ENCODE measurements around the gene LEMD3.

LEMD3 gene

GRCh38 chr12:65292241-65292640 is 122.9 kb downstream of the LEMD3 start:
- no peak for TF ChIP-seq POLR2AphosphoS5 (IDR thresholded peaks at IDR 0.05; ENCODE audit: low read depth, low read length)
- no peak for TF ChIP-seq REST (IDR thresholded peaks at IDR 0.05; ENCODE audit: insufficient read depth in 1 of 2, low read depth in 2 of 2, low read length in 2 of 2)
- TF ChIP-seq TAF1 (IDR thresholded peaks at IDR 0.05; ENCODE audit: borderline replicate concordance, insufficient read depth, low read length) = no peak
- no peak for TF ChIP-seq FOXP2 (optimal IDR thresholded peaks at IDR 0.05; ENCODE audit: borderline replicate concordance, extremely low read depth, extremely low read length, insufficient read depth)
- TF ChIP-seq SIN3A (IDR thresholded peaks at IDR 0.05; ENCODE audit: borderline replicate concordance, insufficient read depth, low read length) = no peak

- no peak for TF ChIP-seq FOXP2 (optimal IDR thresholded peaks at IDR 0.05; ENCODE audit: borderline replicate concordance, extremely low read depth, extremely low read length, insufficient read depth)
- no peak for TF ChIP-seq REST (IDR thresholded peaks at IDR 0.05; ENCODE audit: insufficient read depth in 1 of 2, low read depth in 2 of 2, low read length in 2 of 2)
- no peak for TF ChIP-seq POLR2AphosphoS5 (IDR thresholded peaks at IDR 0.05; ENCODE audit: low read depth, low read length)
- TF ChIP-seq TAF1 (IDR thresholded peaks at IDR 0.05; ENCODE audit: borderline replicate concordance, insufficient read depth, low read length) = no peak
- no peak for TF ChIP-seq SIN3A (IDR thresholded peaks at IDR 0.05; ENCODE audit: borderline replicate concordance, insufficient read depth, low read length)
These were observed 124.4 kb downstream of the LEMD3 start for GRCh38 chr12:65293735-65294134.

GRCh38 chr12:65294641-65295262 is 125.4 kb downstream of the LEMD3 start:
- no peak for TF ChIP-seq SIN3A (IDR thresholded peaks at IDR 0.05; ENCODE audit: borderline replicate concordance, insufficient read depth, low read length)
- TF ChIP-seq FOXP2 (optimal IDR thresholded peaks at IDR 0.05; ENCODE audit: borderline replicate concordance, extremely low read depth, extremely low read length, insufficient read depth) = no peak
- no peak for TF ChIP-seq POLR2AphosphoS5 (IDR thresholded peaks at IDR 0.05; ENCODE audit: low read depth, low read length)
- no peak for TF ChIP-seq REST (IDR thresholded peaks at IDR 0.05; ENCODE audit: insufficient read depth in 1 of 2, low read depth in 2 of 2, low read length in 2 of 2)
- no peak for TF ChIP-seq TAF1 (IDR thresholded peaks at IDR 0.05; ENCODE audit: borderline replicate concordance, insufficient read depth, low read length)

- no peak for TF ChIP-seq FOXP2 (optimal IDR thresholded peaks at IDR 0.05; ENCODE audit: borderline replicate concordance, extremely low read depth, extremely low read length, insufficient read depth)
- no peak for TF ChIP-seq TAF1 (IDR thresholded peaks at IDR 0.05; ENCODE audit: borderline replicate concordance, insufficient read depth, low read length)
- TF ChIP-seq REST (IDR thresholded peaks at IDR 0.05; ENCODE audit: insufficient read depth in 1 of 2, low read depth in 2 of 2, low read length in 2 of 2) = no peak
- no peak for TF ChIP-seq POLR2AphosphoS5 (IDR thresholded peaks at IDR 0.05; ENCODE audit: low read depth, low read length)
- TF ChIP-seq SIN3A (IDR thresholded peaks at IDR 0.05; ENCODE audit: borderline replicate concordance, insufficient read depth, low read length) = no peak
These were observed 127.3 kb downstream of the LEMD3 start for GRCh38 chr12:65296508-65297265.
